HG02970 (cell line): ENCODE data around the gene TP53BP2.
"Not testable (repeated sequence)": the region's sequence is repeated elsewhere in the genome, so short reads cannot be mapped to it uniquely, and the experiment has no call there.

Experiments
- ATAC-seq: cut with Tn5 transposase; IDR thresholded peaks from one replicate; pipeline ENCODE4 v1.9.1; 2021; ENCODE audit warnings: mild to moderate bottlenecking, moderate library complexity, moderate number of reproducible peaks; ENCODE audit not compliant: unreplicated experiment, low FRiP score

The TP53BP2 gene

DNA sequence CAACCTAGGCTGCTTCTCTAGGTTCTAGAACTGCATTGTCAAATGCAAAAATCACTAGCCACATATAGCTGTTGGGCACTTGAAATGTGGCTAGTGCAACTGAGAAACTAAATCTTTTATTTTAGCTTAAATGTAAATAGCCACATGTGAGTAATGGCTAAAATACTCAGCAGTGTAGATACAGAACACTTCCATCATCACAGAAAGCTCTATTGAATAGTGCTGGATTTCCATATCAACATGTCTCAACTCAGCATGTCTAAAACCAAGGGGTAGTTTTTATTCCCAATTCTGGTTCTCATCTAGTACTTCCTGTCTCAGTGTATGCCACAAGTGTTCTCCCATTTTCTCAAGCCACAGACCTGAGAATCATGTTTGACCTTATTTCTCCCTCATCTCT is 7.5 kb upstream of the TP53BP2 start:
- no peak for ATAC-seq

DNA sequence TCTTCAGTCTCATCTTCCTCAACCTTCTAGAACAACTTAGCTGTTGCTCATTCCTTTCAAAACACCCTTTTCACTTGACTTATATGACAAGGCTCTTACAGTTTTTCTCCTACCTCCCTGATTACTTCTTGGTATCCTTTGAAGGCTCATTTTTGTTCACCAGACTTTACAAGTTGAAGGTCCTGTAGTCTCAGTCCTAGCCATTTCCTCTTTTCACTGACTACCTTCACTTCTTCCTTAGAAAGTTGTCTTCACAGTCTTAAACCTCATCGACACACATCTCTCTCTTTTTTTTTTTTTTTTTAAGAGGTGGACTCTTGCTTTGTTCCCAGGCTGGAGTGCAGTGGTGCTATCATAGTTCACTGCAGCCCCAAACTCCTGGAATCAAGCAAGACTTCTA is 6.6 kb upstream of the TP53BP2 start:
- no peak for ATAC-seq

DNA sequence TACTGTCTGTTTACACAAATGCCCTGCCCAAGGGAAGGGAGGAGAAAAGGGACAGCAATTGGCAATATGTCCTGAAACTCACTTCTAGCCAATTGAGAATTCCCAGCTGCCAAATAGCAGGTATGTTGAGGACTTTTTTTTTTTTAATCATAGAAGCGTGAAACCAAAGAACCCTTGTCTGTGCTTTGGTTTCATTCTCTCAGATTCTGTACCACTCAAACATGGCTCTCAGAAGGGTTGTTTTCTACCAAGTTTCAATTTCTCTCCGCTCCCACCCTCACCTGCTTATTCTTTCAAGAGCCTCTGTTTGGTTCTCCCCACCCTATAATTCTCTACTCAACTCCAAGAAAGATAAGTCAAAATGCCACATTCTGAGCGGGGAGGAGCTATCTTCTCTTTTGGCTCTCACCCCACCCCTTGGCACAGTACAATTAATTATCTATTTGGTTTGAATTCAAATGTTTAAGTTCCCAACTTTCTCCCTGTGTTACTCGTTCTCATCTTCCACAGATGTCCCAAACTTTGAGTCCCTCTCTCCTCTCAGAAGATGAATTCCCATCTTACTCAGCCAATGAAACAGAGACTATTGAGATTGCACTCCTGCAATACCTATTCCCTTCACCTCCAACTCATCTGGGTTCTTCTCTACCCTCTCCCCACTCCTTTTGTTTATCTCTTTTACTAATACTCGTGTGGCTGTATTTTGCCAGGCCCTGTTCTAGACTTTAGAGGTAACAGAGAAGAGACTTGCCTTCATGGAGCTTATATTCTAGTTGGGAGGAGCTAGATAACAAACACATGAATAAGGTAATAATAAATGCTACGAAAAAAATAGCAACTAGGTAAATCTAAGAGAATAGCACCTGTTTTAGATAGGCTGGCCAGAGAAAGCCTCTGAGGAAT is 3.9 kb upstream of the TP53BP2 start:
- no peak for ATAC-seq

DNA sequence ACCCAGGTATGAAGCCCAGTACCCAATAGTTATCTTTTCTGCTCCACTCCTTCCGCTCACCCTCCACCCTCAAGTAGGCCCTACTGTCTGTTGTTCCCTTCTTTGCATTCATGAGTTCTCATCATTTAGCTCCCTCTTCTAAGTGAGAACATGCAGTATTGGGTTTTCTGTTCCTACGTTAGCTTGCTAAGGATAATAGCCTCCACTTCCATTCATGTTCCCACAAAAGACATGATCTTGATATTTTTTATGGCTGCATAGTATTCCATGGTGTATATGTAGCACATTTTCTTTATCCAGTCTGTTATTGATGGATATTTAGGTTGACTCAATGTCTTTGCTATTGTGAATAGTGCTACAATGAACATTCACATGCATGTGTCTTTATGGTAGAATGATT is 2.8 kb upstream of the TP53BP2 start:
- ATAC-seq, result no peak

DNA sequence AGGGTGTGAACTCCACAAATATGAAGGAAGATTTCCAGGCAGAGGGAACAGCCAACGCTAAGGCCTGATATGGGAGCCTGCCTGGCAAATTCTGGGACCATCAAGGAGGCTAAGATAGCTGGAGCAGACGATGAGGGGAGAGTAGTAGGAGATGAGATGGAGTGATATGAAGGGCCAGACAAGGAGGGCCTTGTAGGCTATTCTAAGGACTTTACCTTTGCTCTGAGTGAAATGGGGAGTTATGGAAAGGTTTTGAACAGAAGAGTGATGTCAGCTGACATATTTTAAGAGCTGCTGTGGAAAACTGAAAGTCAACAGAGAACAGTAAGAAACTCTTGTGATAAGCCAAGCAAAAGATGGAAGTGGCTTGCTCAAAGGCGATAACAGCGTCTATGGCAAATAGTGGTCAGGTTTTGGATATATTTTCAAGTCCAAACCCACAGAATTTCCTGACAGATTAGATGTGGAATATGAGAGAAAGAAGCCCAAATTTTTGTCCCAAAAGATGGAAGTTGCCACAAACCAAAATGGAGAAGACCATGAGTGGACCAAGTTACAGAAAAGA is 2.1 kb upstream of the TP53BP2 start:
- ATAC-seq, result no peak

DNA sequence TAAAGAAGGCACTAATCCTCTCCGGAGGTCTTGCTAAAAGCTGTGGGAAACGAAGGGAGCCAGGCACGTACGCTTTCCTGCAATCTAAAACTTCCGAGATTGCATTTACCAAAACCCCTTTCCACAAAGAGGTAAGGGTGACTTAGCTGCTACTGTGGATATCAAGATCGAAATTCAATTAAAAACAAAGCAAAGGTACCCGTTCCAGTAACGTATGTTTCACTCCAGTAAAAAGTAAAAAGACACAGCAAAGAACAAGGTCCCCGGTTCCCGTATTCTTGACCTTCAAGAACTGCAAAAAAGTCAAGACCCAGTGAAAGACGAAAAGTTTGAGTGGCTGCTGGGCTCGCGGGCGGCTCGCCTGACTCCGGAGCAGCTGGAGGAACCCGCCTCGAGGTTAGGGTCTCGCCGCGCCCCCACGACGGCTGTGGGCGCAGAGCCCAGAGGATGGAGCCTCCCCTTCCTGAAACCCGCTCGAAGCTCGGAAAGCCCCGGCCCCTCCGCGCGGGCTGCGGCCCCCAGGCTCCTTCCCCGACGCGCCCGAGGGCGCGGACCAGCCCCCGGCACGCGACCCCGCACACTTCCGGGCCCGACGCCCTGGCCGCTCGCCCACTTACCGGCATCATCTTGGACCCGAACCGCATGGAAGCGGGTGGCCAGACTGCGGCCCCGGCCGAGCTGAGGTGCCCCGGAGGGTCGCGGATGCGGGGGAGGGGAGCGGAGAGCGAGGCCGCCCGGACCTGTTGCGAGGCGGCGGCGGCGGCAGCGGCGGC is 524 bp downstream of the TP53BP2 start:
- no peak for ATAC-seq

DNA sequence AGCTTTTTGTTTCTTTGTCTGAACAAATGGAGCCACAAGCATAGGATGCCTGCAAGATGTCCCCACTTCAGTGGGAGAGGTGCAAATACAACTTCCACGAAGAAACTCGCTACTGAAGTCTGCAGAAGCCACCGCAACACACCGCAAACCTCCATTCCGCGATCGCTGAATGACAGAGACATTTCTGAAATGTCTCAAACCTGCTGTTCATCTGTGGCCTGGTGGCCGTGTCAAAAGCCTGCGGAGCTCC is 1.0 kb downstream of the TP53BP2 start:
- ATAC-seq, result no peak

DNA sequence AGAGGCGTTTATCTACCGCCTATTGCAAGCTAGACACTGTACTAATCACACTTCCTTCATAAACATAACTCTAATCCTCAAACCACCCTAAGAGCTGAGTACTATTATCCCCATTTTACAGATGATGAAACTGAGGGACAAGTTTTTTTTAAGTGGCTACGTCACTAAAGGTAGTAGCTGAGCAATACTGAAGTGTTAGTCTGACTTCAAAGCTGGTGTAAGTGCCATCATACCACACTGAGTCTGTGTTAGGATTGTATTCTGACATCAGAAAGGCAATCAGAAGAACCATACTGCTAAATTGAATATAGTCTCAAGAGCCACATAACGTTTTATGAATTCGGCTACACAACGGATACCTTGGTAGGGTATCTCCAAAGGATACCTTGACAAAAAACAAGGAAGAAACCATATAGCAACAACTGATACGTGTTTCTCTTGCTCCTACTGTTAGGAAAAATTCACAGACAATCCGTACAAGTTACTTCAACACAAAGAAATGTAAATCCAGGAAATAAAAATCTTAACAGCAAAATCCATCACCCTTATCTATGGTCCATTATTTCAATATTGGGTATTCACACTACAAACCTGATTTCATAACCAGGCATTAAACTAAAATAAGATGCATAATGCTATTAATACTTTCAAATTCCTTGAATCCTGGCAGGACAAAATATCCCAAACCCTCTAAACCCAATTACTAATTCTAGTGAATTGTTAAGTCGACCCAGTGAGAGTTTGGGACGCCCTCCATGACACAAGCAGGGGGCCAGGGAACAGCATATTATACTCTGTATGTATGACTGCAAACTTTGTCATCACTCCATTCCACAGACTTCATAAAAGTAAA is 1.6 kb downstream of the TP53BP2 start:
- no peak for ATAC-seq

DNA sequence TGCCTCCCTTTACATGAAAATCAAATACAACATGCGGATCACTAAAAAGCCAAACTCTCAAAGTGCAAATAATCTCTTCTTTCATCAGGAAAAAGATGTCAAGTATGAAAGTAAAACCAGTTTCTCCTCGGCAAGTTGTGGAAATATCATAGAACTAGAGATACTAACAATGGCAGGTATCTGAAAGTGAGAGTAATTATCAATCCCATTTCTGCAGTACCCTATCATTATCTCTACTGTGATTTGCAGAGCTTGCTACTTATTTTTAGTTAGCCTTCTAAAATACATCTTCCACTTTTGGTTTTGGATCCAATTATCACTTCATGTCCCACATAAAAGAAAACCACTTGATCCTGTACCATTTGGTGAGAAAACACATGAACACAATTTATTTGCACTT is 3.0 kb downstream of the TP53BP2 start:
- no peak for ATAC-seq

DNA sequence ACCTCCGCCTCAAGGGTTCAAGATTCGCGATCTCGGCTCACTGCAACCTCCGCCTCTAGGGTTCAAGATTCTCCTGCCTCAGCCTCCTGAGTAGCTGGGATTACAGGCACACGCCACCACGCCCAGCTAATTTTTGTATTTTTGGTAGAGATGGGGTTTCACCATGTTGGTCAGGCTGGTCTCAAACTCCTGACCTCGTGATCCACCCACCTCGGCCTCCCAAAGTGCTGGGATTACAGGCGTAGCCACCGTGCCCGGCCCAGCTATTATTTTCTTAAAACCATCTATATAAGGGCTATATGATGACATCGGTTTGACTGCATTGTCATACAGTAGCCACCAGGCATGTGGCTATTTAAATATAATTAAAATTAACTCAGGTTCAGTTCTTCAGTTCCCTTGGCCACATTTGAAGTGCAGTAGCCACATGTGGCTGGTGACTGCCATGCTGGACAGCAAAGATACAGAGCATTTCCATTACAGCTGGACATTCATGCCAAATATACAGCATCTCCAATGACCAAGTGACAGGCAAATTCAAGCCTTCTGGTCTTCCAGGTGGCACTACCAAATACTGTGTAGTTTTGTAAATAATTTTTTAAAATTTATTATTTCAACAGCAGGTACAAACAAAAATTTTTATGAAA is 3.6 kb downstream of the TP53BP2 start:
- ATAC-seq, result not testable (repeated sequence)

DNA sequence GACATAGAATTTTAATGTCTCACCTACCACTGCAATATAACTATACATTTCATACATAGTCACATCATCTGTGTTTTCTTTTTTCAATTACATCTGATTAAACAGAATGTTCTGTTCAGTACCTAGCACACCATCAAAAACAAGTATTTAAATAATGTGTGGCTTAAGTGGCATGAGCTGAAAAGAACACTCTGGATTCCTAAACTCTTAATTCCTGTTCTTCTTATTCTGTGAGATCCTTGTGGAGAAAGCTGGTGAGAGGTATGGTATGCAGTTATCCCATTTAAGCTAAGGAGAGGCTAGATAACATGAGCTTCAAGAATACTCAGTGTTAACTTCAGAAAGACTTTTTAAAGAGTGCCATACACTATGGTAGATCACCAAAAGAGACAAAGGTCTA is 5.5 kb downstream of the TP53BP2 start:
- no peak for ATAC-seq

DNA sequence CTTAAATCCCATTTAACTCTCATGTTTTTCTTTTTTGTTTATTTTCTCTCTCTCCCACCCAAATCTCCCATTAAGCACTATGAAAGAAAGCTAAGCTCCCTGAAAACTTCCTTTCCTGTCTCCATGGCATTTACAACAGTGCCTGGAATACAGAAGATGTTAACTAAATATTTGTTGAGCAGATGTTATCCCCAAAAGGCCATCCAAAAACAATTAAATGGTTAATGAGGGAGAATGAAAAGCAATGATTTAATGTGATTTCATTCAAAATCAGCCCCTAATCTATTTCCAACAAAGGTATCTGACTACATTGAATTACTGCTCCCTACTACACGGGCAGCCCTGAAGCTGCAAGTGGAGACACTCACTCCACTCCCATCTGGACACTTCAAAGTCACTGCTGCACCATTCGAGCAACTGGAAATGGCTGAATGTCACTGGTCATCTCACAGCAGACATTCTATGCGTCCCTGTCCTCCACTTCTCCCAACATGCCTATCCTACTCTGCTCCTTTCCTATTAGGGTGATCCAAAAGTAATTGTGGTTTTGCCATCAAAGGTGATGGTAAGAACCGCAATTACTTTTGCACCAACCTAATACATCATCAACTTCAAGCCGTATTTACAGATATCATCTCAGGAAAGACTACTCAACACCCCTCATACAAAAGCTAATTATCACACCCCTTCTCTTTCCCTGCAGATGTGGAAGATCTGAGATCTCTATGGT is 7.5 kb downstream of the TP53BP2 start:
- no peak for ATAC-seq

DNA sequence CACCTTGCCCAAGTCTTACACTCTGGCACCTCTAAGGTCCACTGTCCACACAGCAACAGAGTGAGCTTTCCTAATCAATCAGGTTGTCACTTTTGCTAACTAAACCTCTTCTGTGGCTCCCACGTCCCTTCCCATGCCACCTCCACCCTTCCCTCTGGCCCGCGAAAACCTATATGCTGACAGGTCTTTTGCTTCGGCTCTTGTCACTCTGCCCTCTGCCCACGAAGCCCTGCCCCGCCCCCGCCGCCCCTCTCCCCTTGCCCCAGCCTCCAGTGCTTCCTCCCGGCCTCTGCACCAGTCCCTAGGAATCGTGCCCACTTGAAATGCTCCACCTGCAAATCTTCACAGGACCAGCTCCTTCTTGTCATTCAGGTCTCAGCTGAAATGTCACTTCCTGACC is 8.1 kb downstream of the TP53BP2 start:
- no peak for ATAC-seq

DNA sequence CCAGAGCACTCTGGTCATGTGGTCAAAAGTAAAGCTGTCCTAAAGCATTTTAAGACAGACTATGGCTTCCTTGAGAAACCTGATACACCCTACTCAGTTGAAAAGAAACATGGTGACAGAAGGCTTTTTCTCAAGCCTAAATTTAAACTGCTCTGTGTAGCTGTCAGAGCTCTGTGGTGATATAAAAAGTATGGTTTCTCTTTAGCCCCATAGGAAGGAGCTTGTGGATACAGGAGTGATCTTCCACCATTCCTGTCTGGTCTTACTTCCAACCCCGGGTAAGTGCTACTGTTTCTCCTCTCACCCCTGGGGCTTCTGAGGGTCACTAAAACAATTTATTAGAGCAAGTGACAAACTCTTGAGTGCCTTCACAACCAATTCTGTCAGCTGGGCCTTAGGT is 8.5 kb downstream of the TP53BP2 start:
- ATAC-seq, result no peak

DNA sequence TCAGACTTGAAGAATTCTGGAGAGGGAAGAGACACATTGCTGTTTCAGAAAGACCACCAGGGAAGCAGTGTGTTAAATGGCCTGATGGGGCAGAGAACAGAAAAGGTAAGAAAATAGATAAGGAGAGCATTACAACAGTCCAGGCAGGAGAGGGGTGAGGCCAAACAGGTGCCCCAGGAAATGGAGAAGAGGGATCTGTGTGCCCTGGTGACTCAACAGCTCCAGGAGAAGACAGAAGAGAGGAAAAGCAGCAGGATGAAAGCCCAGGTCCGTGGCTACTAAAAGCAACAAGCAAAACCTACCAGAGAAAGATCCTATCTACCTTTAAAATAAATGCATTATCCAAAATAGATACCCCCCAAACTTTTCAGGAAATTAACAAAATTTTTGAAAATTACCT is 9.2 kb downstream of the TP53BP2 start:
- ATAC-seq, result no peak

DNA sequence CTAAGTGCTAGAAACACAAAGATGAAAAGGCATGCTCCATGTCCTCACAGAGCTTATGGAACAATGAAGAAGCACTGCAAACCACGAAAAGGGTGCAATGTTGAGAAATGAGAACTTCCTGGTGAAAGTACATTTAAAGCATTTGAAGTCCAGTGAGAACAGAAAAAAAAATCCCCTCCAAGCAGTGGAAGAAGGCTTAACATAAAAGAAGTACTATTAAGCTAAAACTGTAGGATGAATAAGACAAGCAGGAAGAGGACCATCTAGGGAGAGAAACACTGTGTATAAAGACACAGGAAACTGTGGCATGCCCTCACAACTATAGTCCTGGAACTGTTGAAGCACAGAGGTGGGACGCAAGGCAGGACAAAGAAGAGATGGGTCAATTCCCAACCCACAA is 10.0 kb downstream of the TP53BP2 start:
- ATAC-seq, result no peak

DNA sequence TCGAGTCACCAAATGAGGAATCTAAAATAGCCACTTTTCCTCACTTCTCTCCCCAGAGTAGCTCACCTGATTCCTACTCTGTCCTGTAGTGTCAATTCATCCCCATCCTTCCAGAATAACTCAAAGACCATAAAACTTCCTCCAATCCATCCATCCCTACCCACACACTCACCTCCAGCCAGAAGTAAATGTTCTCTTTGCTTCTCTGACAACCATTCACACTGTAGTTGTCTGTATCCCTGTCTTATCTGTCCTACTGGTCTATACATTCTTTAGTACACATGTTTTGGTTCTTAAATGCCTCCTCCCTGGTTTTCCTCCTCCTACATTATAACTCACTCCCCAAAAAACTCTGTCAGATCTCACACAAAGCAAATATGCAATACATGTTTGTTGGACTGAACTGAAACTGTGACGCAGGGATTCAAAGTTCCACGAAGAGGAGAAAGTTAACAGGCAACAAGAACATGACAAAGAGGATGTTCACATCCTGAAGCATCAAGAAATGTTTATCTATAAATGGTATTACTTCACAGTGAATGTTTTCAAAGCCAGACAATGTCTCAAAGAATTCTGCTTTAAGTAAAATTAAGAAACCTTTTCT is 11.0 kb downstream of the TP53BP2 start:
- ATAC-seq, result no peak

DNA sequence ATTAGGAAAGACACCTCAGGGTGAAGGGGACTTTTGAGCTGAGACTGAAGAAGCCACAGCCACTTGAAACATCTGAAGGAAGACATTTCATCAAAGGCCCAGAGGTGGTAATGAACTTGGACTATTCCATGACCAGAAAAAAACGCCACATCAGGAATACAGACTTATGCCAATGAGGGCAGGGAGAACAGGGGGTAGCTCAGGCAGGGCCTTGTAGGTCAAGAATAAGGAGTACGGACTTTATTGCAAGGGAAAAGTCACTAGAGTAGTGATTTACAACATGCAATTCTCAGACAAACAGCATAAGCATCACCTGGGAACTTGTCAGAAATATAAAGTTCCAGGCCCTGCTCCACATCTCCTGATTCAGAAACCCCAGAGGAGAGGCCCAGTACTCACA is 11.8 kb downstream of the TP53BP2 start:
- no peak for ATAC-seq

DNA sequence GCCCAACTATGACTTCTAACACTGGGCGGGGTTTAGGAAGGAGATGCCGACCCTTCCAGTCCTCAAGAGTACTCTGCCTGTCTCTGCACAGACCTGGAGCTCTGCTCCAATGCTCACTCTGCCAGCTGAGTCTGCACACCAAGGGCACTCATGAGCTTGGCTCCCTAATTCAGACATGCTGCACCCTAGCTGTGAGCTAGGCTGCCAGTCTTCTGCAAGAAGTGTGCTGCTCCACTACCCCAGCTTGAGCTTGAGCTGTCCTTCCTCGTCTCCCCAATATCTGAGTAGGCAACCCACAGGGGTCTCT is 13.2 kb downstream of the TP53BP2 start:
- no peak for ATAC-seq
